HG03439 (cell line): ENCODE results near the gene RASSF4.

Experiments
- ATAC-seq: cut with Tn5 transposase; IDR thresholded peaks from one replicate; pipeline ENCODE4 v1.9.1; 2021; ENCODE audit warnings: mild to moderate bottlenecking, moderate library complexity; ENCODE audit not compliant: unreplicated experiment

Gene RASSF4, protein sequence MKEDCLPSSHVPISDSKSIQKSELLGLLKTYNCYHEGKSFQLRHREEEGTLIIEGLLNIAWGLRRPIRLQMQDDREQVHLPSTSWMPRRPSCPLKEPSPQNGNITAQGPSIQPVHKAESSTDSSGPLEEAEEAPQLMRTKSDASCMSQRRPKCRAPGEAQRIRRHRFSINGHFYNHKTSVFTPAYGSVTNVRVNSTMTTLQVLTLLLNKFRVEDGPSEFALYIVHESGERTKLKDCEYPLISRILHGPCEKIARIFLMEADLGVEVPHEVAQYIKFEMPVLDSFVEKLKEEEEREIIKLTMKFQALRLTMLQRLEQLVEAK

DNA sequence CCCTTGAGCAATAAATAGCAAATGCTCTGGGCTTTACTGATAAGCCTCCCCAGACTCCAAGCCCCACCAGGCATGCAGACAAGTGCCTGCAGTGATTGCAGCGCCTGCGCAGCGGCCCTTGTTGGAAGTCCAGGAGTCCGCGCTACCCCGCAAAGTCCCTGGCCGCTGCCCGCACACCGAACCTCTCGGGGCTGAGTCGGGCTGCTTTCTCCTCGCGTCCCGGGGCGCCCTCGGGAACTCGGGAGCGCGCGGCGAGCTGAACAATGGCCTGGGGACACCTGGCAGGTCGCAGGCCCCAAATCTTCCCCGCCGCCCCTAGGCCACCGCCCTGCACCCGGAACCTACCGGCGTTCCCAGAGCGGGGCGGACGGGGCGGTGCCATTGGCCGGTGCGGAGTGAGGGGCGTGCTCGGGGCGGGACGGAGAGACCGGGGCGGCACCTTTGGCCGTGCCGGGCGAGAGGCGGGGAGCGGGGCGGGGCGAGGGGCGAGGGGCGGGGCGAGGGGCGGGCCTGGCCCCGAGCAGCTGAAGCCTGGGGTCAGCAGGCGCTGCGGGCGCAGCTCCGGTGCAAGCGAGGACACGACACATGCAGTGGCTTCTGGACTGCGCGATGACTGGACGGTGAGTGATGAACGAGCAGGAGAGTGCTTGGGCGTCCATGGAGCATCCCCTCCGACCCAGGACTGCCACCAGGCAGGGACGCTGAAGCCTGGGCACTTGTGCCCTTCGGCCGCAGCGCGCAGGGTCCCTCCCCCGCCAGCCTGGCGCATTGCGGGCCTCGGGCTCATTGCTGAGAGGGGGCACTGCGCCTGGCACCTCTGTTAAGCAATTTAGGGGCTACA lies at the start of gene RASSF4:
TSS of gene RASSF4 (plus strand) at position 556 of the 841 bp plus-strand sequence. CDS start 10,401 bp downstream, outside the sequence.
- ATAC-seq: peak; percentile 96

DNA sequence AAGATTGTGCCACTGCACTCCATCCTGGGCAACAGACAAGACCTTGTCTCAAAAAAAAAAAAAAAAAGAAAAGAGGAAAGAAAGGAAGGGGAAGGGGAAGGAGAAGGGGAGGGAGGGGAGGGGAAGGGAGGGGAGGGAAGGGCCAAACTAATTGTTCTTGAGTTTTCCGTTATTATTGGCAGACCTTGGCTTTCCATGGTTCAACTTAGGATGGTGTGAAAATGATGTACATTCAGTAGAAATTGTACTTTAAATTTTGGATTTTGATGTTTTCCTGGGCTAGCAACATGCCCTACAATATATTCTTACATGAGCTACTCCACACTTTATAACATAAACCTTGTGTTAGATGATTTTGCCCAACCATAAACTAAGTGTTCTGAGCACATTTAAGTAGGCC lies 49.7 kb upstream of the RASSF4 start:
- ATAC-seq: no peak

DNA sequence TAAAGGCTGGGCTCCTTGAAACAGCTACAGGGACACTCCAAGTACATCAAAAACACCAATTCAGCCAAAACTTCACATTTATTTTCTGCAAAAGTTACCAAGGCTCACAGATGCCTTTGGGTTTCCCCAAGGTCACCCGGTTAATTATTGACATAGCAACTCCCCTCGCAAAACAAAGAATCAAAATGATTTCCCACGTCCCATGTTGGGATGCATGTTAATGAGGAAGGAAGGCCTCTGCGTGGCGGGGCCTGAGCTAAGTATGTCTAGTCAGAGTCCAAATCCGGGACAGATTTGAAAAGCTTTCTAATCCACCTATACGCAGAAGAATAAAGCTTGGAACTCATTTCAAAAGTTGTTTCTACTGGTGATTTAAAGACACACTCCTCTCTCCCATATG lies 49.0 kb upstream of the RASSF4 start:
- ATAC-seq: no peak

DNA sequence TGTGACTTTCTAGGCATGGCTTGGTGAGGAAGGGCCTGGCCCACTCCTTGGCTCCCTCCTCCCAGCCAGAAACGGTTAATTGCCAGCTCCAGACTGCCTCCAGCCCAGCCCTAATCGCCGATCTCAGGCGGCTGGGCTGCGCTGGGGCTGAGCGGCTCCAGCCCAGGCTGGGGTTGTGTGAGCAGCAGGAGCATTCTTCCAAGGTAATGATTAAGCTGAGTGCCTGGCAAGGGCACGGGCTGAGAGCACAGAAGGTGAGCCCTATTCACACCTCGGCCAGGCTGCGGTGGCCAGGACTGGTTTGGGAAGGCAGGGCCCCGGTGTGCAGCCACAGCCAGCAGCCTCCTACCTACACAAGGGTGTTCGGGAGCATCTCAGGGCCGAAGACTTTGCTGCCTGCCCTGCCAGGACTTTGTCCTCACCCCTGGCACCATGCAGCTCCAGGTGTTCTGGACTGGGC lies 48.5 kb upstream of the RASSF4 start, which contains the start of gene TMEM72:
TSS of gene TMEM72 (plus strand) at position 257 of the 460 bp plus-strand sequence. CDS start at position 433, 176 bp downstream.
- ATAC-seq: no peak

DNA sequence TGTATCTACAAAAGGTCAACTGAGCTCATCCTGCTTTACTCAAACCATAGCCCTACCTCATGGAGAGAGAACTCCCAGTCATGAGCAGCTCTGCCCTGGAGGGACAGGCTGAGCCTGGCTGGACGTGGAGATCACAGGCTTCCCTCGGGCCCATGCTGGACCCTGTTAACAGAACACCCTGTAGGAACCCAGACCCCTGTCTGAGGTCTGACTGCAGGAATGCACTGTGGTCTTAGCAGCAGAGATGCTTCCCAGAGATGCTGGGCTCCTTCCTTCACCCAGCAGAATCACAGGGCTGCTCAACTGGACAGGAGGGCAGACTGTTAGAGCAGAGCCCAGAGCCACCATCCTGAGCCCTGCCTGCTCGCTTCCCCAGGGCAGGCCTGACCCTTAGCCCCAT lies 47.7 kb upstream of the RASSF4 start:
- ATAC-seq: no peak

DNA sequence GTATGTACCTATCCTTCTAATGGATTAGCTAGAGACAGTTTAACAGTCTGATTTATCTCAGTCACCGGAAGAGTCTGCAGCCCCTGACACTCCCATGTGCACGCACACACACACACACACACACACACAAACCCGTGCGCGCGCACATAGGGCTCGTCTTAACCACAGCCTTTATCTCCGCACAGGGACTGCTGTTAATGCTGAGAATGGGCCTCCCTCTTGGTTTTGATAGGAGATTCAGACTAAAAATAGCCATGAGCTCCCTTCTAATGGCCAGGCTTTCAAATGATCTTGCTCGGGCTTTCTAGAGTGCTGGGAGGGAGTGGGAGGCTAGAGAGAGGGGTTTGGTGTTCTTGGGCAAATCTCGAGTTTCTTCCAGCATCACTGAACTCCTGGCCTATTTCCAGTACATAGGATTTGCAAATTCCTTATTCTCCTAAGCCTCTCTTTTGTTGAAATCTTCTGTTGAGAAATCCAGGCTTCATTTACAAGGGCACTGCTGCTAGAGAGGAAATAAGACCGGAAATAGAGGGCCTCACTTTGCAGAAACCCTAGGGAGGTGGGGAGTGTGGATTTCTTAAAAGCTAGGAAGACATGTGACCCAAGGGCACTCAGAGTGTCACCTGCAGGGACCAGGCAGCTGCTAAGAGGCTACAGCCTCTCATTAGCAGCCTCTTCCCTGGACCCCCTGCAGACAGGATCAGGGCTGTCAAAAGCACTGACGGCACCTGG lies 46.1 kb upstream of the RASSF4 start:
- ATAC-seq: no peak

DNA sequence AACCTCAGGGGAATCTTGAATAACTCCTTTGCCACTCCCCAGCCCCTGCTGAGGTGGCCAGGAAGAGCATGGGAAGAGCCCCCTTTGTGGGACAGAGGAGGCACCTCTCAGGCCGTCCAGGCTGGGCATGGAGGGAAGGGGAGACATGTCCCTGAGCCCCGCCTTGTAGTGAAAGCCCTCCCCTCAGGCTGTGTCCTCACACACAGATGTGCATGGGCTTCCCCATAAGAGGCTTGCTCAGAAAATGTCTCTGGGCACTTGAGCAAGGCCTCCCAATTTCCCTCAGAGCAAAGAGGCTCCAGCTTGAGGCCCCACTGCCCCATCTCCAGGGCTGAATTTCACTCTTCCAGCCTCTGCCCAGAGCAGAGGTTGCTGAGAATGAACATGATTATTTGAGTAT lies 44.7 kb upstream of the RASSF4 start:
- no peak for ATAC-seq

DNA sequence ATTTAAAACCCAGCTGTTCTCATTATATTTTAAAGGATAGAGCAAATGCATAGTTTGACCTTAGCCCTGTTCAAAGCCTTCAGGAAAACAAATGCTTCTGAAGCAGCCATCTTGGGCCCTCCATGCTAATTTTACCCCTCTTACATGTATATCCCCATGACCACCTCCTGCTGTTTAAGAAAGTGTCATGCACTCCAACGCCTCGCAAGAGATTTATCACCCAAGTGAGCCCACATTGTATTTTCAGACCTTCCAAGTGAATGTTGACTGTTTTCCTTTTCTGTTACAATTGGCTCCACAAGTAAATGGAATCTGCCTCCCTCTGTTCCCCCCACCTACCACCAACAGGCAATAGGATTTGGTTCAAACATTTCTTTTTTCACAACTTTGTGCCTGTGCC lies 43.2 kb upstream of the RASSF4 start:
- no peak for ATAC-seq

DNA sequence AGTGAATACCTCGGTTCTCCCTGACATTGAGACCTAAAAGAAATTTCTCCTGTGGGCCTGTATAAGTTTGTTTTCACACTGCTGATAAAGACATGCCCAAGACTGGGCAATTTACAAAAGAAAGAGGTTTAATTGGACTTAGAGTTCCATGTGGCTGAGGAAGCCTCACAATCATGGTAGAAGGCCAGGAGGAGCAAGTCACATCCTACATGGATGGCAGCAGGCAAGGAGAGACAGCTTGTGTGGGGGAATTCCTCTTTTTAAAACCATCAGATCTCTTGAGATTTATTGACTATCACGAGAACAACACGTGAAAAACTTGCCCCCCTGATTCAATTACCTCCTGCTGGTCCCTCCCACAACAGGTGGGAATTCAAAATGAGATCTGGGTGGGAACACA lies 41.8 kb upstream of the RASSF4 start:
- no peak for ATAC-seq

DNA sequence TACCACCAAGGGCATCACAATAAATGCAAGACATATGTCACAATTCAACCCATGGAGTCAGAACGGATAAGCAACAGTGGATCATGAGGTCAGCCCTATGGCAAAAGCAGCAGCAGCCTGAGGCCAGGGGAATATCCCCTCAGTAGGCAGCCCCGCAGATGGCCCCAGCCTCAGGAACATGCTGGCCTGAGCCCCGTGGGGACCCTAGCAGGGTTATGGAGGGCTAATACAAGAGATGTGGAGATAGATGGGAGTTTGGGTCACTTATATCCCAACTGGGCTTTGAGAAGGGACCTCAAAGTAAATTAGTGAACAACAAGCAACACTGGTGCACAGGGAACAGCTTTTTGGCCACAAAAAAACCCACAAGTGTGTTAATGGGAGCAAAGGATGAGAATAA lies 39.4 kb upstream of the RASSF4 start:
- no peak for ATAC-seq

DNA sequence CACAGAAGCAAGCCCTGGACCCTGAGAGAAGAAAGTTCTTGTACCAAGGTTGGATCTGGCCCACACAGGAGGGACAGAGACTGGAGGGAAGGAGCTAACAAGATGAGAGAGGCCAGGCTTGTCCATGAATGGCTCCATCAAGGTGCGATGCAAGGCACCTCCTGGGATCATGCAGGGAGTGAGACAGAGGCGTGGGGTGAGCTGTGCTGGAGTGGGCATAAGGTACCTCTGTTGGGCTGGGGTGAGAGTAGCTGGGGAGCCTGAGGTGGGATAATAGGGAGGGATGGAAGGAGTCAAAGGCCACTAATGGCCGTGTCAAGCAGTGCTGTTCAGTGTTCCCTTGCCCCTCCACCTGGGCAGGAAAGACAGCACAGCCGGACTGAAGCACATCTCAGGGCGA lies 38.5 kb upstream of the RASSF4 start:
- ATAC-seq: no peak

DNA sequence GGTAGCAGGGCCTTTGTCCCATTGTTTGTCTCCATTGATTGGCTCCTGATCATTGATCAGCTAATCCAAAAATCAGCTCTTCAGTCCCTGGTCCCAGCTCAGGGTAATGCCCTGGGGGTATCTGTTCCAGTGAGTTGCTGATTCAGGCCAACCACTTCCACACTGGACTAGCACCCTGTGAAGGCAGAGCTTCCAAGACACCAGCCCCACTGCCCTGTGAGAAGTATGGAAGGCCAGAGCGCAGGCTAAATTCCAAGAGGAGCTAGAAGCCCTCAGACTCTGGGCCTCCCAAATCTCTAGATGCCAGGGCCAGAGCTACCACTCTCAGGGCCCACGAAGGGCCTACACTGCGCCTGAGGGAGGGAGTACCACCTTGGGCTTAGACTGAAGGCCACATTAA lies 38.1 kb upstream of the RASSF4 start:
- ATAC-seq: no peak

DNA sequence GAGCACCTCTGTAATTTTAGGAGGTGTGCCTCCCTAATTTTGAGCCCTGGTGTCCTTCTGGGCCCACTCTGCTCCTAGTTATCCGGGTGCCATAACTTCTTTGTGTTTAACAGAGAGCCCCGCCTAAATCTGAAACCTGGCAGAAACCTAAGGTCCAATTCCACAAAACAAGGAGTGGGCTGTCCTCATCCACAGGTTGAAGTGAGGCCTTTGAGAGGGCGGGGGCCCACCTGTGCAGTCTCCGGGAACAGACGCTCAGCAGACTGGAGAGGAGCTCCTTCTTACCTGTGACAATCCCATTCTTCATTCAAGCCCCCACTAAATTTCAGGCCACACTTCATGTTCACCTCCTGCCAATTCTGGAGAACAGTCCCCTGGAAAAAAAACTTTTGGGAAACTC lies 37.6 kb upstream of the RASSF4 start:
- ATAC-seq: no peak

DNA sequence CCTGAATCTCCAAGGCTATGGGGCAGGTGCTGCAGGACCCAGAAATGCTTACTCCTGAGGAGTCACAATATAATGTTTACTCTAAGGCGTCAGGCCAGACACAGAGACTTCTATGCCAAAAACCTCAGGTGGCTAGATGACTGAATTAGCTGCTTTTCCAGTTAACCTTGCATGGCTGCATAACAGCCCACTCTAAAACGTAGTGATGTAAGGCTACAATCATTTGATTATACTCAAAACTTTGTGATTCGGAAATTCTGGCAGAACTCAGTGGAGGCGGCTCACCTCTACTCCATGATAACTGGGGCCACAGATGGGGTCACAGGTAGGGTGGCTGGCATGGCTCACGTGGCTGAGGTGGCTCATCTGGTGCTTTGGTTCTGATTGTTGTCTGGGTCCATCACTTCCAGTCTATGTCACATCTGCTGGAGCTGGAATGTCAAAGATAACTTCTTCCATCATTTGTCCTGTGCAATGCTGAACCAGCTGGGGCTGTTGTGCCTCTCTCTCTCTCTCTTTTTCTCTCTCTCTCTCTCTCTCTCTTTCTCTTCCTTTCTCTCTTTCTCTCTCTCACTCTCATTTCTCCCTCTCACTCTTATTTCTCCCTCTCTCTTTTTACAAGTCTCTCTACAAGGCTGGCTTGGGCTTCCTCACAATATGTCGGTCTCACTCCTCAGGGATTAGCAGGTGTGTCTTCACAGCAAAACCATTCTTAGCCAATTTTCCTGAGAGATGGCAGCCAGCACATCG lies 36.6 kb upstream of the RASSF4 start:
- ATAC-seq: no peak

DNA sequence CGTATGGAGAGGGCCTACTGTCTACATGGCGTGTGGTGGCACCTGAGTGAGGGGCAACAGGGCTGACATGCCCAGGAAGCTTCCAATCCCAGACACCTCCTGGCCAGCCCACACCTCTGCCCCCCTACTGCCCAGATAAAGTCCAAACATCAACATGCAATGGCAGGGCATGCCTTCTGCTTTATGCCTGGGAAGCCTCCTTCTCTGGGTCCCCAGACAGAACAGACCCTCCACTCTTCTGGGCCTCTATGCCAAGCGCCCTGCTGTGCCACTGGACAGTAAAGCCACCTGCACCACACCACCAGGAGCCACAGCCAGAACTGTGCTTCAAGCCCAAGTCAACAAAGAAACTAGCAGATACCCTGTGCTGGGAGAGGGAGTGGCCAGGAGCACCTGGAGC lies 36.0 kb upstream of the RASSF4 start:
- no peak for ATAC-seq

DNA sequence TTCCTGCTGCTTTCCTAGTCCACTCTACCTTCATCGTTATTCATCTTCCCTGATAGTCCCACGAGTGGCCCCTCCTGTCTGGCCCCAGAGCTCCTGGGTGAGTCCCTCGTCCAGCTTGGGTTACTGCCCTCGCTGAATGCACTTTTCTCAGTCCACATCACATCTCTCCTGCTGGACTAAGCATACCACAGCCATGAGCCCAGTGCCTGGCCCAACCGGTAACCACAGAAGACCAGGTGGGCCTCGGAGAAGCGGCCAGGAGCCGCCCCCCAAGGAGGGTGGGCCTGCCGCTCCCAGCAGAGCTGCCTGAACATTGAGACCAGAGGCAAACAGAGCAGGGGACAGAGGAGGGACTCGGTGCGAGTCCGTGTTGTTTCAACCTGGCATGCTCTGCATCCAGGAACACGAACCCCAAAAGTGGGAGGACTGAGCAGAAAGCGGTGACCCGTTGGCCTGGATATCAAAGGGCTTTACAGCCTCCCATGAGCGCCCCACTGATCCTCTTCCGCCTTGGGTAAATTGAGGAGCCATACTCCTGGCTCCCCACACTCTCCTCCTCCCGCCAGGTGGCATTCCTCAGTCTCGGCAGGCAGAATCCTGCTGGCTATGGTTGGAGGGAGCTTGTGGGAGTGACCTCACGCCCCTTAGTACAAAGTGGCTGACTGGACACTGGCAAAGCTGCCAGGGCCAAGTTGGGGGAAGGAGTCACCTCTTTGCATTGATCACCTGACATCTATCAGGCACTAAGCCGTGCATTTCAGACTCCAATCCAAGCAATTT lies 35.2 kb upstream of the RASSF4 start:
- no peak for ATAC-seq

DNA sequence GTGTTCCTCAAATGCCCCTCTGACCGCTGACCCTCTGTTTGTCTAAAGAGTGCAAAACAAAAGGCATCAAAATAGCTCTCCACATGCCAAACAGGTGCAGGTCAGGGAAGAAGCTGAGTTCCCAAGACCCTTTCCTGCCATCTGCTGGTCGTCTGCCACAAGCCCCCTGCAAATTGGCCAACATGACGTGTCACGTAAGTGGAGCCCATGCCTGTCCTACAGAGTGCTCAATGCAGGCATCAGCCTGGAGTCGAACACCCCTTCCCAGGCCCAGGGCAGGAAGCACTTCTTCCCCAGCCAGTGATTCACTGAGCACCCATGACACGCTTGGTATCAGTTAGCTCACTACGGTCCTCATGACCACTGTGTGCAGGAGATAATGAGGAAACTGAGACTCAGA lies 34.4 kb upstream of the RASSF4 start:
- ATAC-seq: no peak

DNA sequence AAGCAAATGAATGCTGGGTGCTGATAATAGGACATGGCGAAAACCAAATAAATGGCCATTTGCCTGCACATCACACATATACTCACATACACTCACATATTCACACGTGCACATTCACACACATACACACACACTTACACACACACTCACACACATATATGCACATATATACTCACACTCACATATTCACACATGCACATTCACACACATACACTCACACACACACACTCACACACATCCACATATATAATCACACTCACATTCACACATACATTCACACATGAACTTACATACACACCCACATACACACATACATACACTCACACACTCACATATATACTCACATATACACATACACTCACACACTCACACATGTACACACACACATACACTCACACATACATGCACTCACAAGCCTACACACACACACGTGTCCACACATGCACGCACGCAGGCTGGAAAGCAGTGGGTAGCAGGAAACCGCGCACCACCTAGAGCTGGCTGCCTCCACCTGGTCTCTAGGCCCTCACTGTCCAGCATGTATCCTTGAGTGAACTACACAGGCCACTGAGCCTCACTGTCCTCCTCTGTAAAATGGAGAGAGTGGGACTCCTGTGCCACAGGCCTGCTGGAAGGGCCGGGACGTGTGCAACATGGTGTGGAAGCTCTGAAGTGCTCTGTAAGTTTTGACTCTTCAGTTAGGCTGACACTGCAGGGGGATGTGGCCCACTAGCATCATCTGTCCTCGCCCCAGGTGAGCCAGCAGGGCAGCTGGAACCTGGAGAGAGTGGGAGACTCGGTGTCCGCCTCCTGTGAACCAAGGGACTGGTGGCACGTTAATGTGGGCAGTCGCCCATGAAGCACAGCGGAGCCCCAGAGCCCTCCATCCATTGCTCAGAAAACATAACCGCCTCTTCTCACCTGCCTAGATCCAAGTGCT lies 33.5 kb upstream of the RASSF4 start:
- no peak for ATAC-seq
